IMR-90 (cell line): ENCODE data around the gene LEP. TPM values are rescaled to one million over a fixed set of nuclear protein-coding genes. Genes with fewer than 3 reads are reported as not detected.

Source experiments
- ATAC-seq: fragments of 200-7000 bp; cut with Tn5 transposase; 2 replicates; pipeline ENCODE4 v1.9.1; 2020; ENCODE audit warnings: low read depth, mild to moderate bottlenecking, moderate library complexity
- BruUV-seq: library from RNA; stranded (reverse); fragments of 400-500 nt; replicated peaks from 2 replicates; lab custom pipeline; 2021; lab: Mats Ljungman, UMichigan
- CTCF ChIA-PET: fragments of 300-600 bp; formaldehyde crosslinking; extraction: SDS; loops from one replicate; lab custom pipeline; 2021; ENCODE audit warnings: antibody characterized with exemption; lab: Yijun Ruan, JAX
- POLR2A ChIA-PET: fragments of 300-600 bp; sonication (Branson Sonifier 250); formaldehyde crosslinking; loops from one replicate; lab custom pipeline; 2022; ENCODE audit warnings: antibody characterized with exemption; ENCODE audit not compliant: unreplicated experiment; lab: Charles Lee
- DNase-seq: peaks from one replicate; pipeline ENCODE4 v3.0.0; 2013
- H2AFZ ChIP-seq: replicated peaks from 2 replicates; pipeline ENCODE3; 2013; ENCODE audit warnings: low read length, mild to moderate bottlenecking; ENCODE audit not compliant: poor library complexity
- H2AK5ac ChIP-seq: 2 replicates; pipeline ENCODE4 v1.6.1; 2013; ENCODE audit warnings: low read depth, low read length, inconsistent platforms
- H2AK9ac ChIP-seq: replicated peaks from 2 replicates; pipeline ENCODE3; 2013; ENCODE audit warnings: mild to moderate bottlenecking, low read depth, low read length, moderate library complexity; ENCODE audit not compliant: poor library complexity
- H2BK120ac ChIP-seq: 2 replicates; pipeline ENCODE4 v1.6.1; 2013; ENCODE audit warnings: low read depth, low read length, inconsistent platforms
- H2BK15ac ChIP-seq: 3 replicates; pipeline ENCODE4 v1.6.1; 2013; ENCODE audit warnings: low read depth, low read length, inconsistent platforms
- H2BK20ac ChIP-seq: 2 replicates; pipeline ENCODE4 v1.6.1; 2013; ENCODE audit warnings: low read depth, mild to moderate bottlenecking, inconsistent platforms, low read length, moderate library complexity
- H2BK5ac ChIP-seq: 2 replicates; pipeline ENCODE4 v1.6.1; 2013; ENCODE audit warnings: mild to moderate bottlenecking, low read depth, low read length, inconsistent platforms; ENCODE audit not compliant: poor library complexity, severe bottlenecking
- H3K14ac ChIP-seq: replicated peaks from 2 replicates; pipeline ENCODE4 v1.6.1; 2013; ENCODE audit warnings: low read depth, low read length, inconsistent platforms
- H3K18ac ChIP-seq: 2 replicates; pipeline ENCODE4 v1.6.1; 2013; ENCODE audit warnings: low read depth, low read length, control low read depth
- H3K23ac ChIP-seq: 2 replicates; pipeline ENCODE4 v1.6.1; 2013; ENCODE audit warnings: low read depth, low read length, inconsistent platforms
- H3K27ac ChIP-seq: 2 replicates; pipeline ENCODE4 v1.5.1; 2013; ENCODE audit warnings: mild to moderate bottlenecking, control low read depth, low read length; ENCODE audit not compliant: insufficient read depth
- H3K27me3 ChIP-seq: 2 replicates; pipeline ENCODE4 v1.6.1; 2013; ENCODE audit warnings: low read length; ENCODE audit not compliant: control insufficient read depth, insufficient read depth
- H3K36me3 ChIP-seq: 2 replicates; pipeline ENCODE4 v1.6.1; 2013; ENCODE audit warnings: low read length, mixed read lengths; ENCODE audit not compliant: control insufficient read depth, insufficient read depth
- H3K4ac ChIP-seq: 2 replicates; pipeline ENCODE4 v1.6.1; 2013; ENCODE audit warnings: low read depth, low read length, inconsistent platforms
- H3K4me1 ChIP-seq: 2 replicates; pipeline ENCODE4 v1.6.1; 2013; ENCODE audit warnings: low read length, mixed read lengths; ENCODE audit not compliant: control insufficient read depth, insufficient read depth
- H3K4me2 ChIP-seq: 2 replicates; pipeline ENCODE4 v1.6.1; 2013; ENCODE audit warnings: low read depth, mild to moderate bottlenecking, control low read depth, low read length, moderate library complexity
- H3K4me3 ChIP-seq: 2 replicates; pipeline ENCODE4 v1.5.1; 2013; ENCODE audit warnings: low read depth, mild to moderate bottlenecking, control low read depth, low read length, moderate library complexity; ENCODE audit not compliant: insufficient read depth
- H3K56ac ChIP-seq: 2 replicates; pipeline ENCODE4 v1.6.1; 2013; ENCODE audit warnings: low read length, inconsistent platforms; ENCODE audit not compliant: insufficient read depth; ENCODE audit errors: extremely low read depth
- H3K79me1 ChIP-seq, 2 experiments: 2 replicates each; pipeline ENCODE4 v1.6.1; 2013; ENCODE audit warnings: low read length in 2 of 2, inconsistent platforms in 1 of 2, low read depth in 1 of 2
- H3K9ac ChIP-seq: 2 replicates; pipeline ENCODE4 v1.6.1; 2013; ENCODE audit warnings: low read depth, low read length, control low read depth
- H3K9me1 ChIP-seq: 2 replicates; pipeline ENCODE4 v1.6.1; 2013; ENCODE audit warnings: low read length, inconsistent platforms; ENCODE audit not compliant: insufficient read depth
- H3K9me3 ChIP-seq: 2 replicates; pipeline ENCODE4 v1.6.1; 2013; ENCODE audit warnings: low read length; ENCODE audit not compliant: control insufficient read depth, insufficient read depth
- H4K20me1 ChIP-seq: 2 replicates; pipeline ENCODE4 v1.6.1; 2013; ENCODE audit warnings: low read length, inconsistent platforms; ENCODE audit not compliant: insufficient read depth
- H4K5ac ChIP-seq: 2 replicates; pipeline ENCODE4 v1.6.1; 2013; ENCODE audit warnings: mild to moderate bottlenecking, low read depth, low read length, control low read depth
- H4K8ac ChIP-seq, 2 experiments: 2 replicates each; pipeline ENCODE4 v1.6.1; 2013; ENCODE audit warnings: low read depth in 2 of 2, low read length in 2 of 2, control low read depth in 1 of 2, inconsistent platforms in 1 of 2
- H4K91ac ChIP-seq: 2 replicates; pipeline ENCODE4 v1.6.1; 2013; ENCODE audit warnings: low read depth, low read length, inconsistent platforms; ENCODE audit not compliant: insufficient read depth
- RCOR1 ChIP-seq: IDR thresholded peaks from 2 replicates; pipeline ENCODE4 v1.6.1; 2012; ENCODE audit warnings: mild to moderate bottlenecking, low read length, improper control_type of control experiment; ENCODE audit not compliant: insufficient replicate concordance
- WGBS, 2 experiments: methylation state at CpG; one replicate each; pipeline versions ENCODE4 v1.1.5 to v1.1.7; 2013; ENCODE audit warnings: missing lambda C conversion rate in 2 of 2; ENCODE audit not compliant: insufficient read length in 1 of 2; ENCODE audit errors: extremely low coverage in 2 of 2; 5-methylcytosine and 5-hydroxymethylcytosine counted together
- dilution Hi-C: fragments of 300-500 bp; cut with HindIII; formaldehyde crosslinking; loops from one replicate; pipeline ENCODE4 v1.14.3; 2018; ENCODE audit warnings: low sequenced_read_pairs; ENCODE audit not compliant: unreplicated experiment
- in situ Hi-C: fragments of 300-500 bp; cut with MboI; formaldehyde crosslinking; loops from 3 replicates; pipeline ENCODE4 v1.14.3; 2019; ENCODE audit warnings: low sequenced_read_pairs, inconsistent platforms, mixed read lengths
- intact Hi-C: fragments of 100-400 bp; cut with micrococcal nuclease; formaldehyde crosslinking; loops from 2 replicates; pipeline ENCODE4 v1.10.0; 2022
- polyA plus RNA-seq, 3 experiments: library from polyadenylated mRNA; depleted of rRNA; stranded (reverse); fragments of >200 nt; gene quantifications; 2 replicates each; pipeline ENCODE4 v1.2.3, GENCODE V29; 2012; ENCODE audit warnings: low replicate concordance in 1 of 3
- total RNA-seq: library from RNA; depleted of rRNA; stranded (reverse); fragments of >200 nt; gene quantifications from 2 replicates; pipeline ENCODE4 v1.2.3, GENCODE V29; 2012

The LEP gene
- total and polyA plus RNA-seq, 2 of the 4 experiments (the other 2 are of a cell fraction): not detected

DNA sequence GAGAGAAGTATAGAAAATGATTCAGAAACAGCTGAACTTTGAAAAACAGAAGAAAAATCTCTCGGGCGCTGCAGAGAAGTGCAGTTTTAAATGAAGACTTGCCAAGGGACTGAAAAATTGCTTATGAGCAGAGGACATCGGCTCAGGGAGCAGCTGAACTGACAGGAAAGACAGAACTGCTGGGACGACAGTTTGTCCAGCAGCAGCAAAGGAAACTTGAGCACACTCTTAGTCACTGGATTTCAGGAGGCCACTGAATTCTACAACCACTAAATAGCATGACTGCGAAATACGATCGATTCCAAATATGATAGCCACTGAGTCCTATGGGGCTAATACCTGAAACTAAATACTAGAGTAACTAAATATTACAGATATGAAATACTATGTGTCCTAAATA lies 43.0 kb downstream of the LEP start:
- Histone ChIP-seq H3K79me1 (no peaks in the 10 kb centered on the region), H3K18ac (no peak overlapping the region), H3K27me3 (no peaks in the 10 kb centered on the region), H3K14ac (no peak overlapping the region), H3K23ac (no peak overlapping the region), H3K27ac (no peak overlapping the region), H2BK15ac (no peak overlapping the region), H3K4me3 (no peak overlapping the region), H2BK120ac (no peak overlapping the region), H3K9ac (no peak overlapping the region), H3K9me3 (peaks cover 10% of the 10 kb centered on the region), H3K9me1 (no peaks in the 10 kb centered on the region), H3K4ac (no peak overlapping the region), H3K4me2 (no peak overlapping the region), H2BK20ac (no peak overlapping the region), H4K8ac (no peak overlapping the region), H4K91ac (no peak overlapping the region), H4K5ac (no peak overlapping the region), H3K4me1 (no peaks in the 10 kb centered on the region), H2BK5ac (no peak overlapping the region), H2AK9ac (no peak overlapping the region), H4K20me1 (no peaks in the 10 kb centered on the region), H2AK5ac (no peak overlapping the region), H3K56ac (no peak overlapping the region), H3K36me3 (no peaks in the 10 kb centered on the region), H2AFZ (no peak overlapping the region)
- in situ Hi-C loops: no loop called here
- no TSS peak for BruUV-seq
- peak; percentile 35; the same call in 1 of the 2 replicates for ATAC-seq
- DNase-seq: no peak
- 0% methylated on average over 1 of the region's 7 CpGs; no CpG with 5 or more reads in 1 of the 2 experiments for WGBS, 2 experiments
- TF ChIP-seq RCOR1: no peak
- ChIA-PET CTCF (no interaction called here), POLR2A (no interaction called here)
- intact Hi-C loops: no loop called here
- dilution Hi-C loops: no loop called here
